Endothelial cell of umbilical vein (primary cell): ENCODE data around the gene MAGI1. TPM values are rescaled to one million over a fixed set of nuclear protein-coding genes. Genes with fewer than 3 reads are reported as not detected.

Source experiments
- BruUV-seq: library from RNA; stranded (reverse); fragments of 400-500 nt; replicated peaks from 2 replicates; lab custom pipeline; 2021; lab: Mats Ljungman, UMichigan
- CTCF ChIA-PET: fragments of 300-600, 350-600 bp; sonication (Branson Sonifier 250); formaldehyde crosslinking; loops from one replicate; lab custom pipeline; 2021; ENCODE audit warnings: antibody characterized with exemption, inconsistent platforms; lab: Charles Lee
- POLR2A ChIA-PET: fragments of 300-600, 350-600 bp; sonication (Branson Sonifier 250); formaldehyde crosslinking; loops from one replicate; lab custom pipeline; 2021; ENCODE audit warnings: antibody characterized with exemption, inconsistent platforms; lab: Charles Lee
- DNase-seq: peaks from one replicate; pipeline ENCODE4 v3.0.0-alpha.2; 2011; ENCODE audit warnings: low read depth, low spot score
- FAIRE-seq: peaks from 2 replicates; lab custom pipeline; 2011; peaks lifted over from hg19 to GRCh38; lab: Jason Lieb, UNC
- H2AFZ ChIP-seq: 2 replicates; pipeline ENCODE4 v1.6.0; 2012; ENCODE audit warnings: low read depth, low read length, control low read depth, inconsistent platforms
- H3K27ac ChIP-seq: 2 replicates; pipeline ENCODE4 v1.5.1; 2011; ENCODE audit warnings: low read depth, mild to moderate bottlenecking, control low read depth, low read length, moderate library complexity; ENCODE audit not compliant: insufficient read depth
- H3K27me3 ChIP-seq, 2 experiments: 2 replicates each; pipeline versions ENCODE4 v1.6.0 to v1.6.1; 2011; ENCODE audit warnings: low read length in 2 of 2, mixed read lengths in 1 of 2; ENCODE audit not compliant: control insufficient read depth in 2 of 2, insufficient read depth in 2 of 2
- H3K36me3 ChIP-seq, 2 experiments: 2 replicates in 1 of 2; 3 replicates in 1 of 2; pipeline ENCODE4 v1.5.1; 2011; ENCODE audit warnings: low read length in 2 of 2, mild to moderate bottlenecking in 1 of 2, moderate library complexity in 1 of 2; ENCODE audit not compliant: control insufficient read depth in 2 of 2, insufficient read depth in 2 of 2; ENCODE audit errors: extremely low read depth in 1 of 2
- H3K4me1 ChIP-seq: 3 replicates; pipeline ENCODE4 v1.5.1; 2011; ENCODE audit warnings: mild to moderate bottlenecking, low read length; ENCODE audit not compliant: control insufficient read depth, insufficient read depth; ENCODE audit errors: extremely low read depth
- H3K4me2 ChIP-seq: 2 replicates; pipeline ENCODE4 v1.6.1; 2011; ENCODE audit warnings: low read length, control low read depth, mixed read lengths; ENCODE audit not compliant: insufficient read depth
- H3K4me3 ChIP-seq, 3 experiments: fragments of 200-600 bp in 1 of 3; sonication (generic), shearing (Covaris generic) in 1 of 3; replicated peaks in 1 of 3; 2 replicates each; pipeline ENCODE4 v1.5.1; 2011 to 2016; ENCODE audit warnings: control low read depth in 3 of 3, low read length in 3 of 3, mild to moderate bottlenecking in 2 of 3, inconsistent platforms in 1 of 3, low read depth in 1 of 3, moderate library complexity in 1 of 3; ENCODE audit not compliant: insufficient read depth in 1 of 3
- H3K79me2 ChIP-seq: 2 replicates; pipeline ENCODE4 v1.6.0; 2012; ENCODE audit warnings: low read length, inconsistent platforms; ENCODE audit not compliant: control insufficient read depth, insufficient read depth
- H3K9ac ChIP-seq: replicated peaks from 2 replicates; pipeline ENCODE3; 2011; ENCODE audit warnings: low read length, control low read depth; ENCODE audit not compliant: insufficient read depth; ENCODE audit errors: extremely low read depth
- H3K9me1 ChIP-seq: replicated peaks from 3 replicates; pipeline ENCODE4 v1.6.0; 2011; ENCODE audit warnings: mild to moderate bottlenecking, low read length; ENCODE audit not compliant: control insufficient read depth, insufficient read depth; ENCODE audit errors: extremely low read depth
- H3K9me3 ChIP-seq: replicated peaks from 2 replicates; pipeline ENCODE4 v1.5.1; 2012; ENCODE audit warnings: low read length, inconsistent platforms; ENCODE audit not compliant: control insufficient read depth, insufficient read depth
- H4K20me1 ChIP-seq: replicated peaks from 2 replicates; pipeline ENCODE3; 2011; ENCODE audit warnings: mild to moderate bottlenecking, low read length; ENCODE audit not compliant: control insufficient read depth, insufficient read depth; ENCODE audit errors: extremely low read depth
- CTCF ChIP-seq, 2 donors: IDR thresholded peaks; 1 replicate in 1 of 2; 2 replicates in 1 of 2; pipeline ENCODE4 v1.5.1; 2011; ENCODE audit warnings: low read length in 2 of 2, mild to moderate bottlenecking in 2 of 2, moderate library complexity in 2 of 2, control low read depth in 1 of 2, inconsistent platforms in 1 of 2, low read depth in 1 of 2; ENCODE audit not compliant: insufficient read depth in 1 of 2; ENCODE audit errors: extremely low read depth in 1 of 2
- EZH2 ChIP-seq: IDR thresholded peaks from 2 replicates; pipeline ENCODE4 v1.6.1; 2012; ENCODE audit warnings: borderline replicate concordance, low read depth, mild to moderate bottlenecking, moderate library complexity, low read length, inconsistent platforms; ENCODE audit not compliant: severe bottlenecking
- FOS ChIP-seq: IDR thresholded peaks from 2 replicates; pipeline ENCODE4 v1.6.1; 2011; ENCODE audit warnings: mild to moderate bottlenecking, low read length, moderate library complexity, borderline replicate concordance; ENCODE audit not compliant: insufficient read depth
- GATA2 ChIP-seq: IDR thresholded peaks from 2 replicates; pipeline ENCODE4 v1.7.0; 2011; ENCODE audit warnings: low read depth, mild to moderate bottlenecking, moderate library complexity, mixed read lengths, low read length; ENCODE audit not compliant: insufficient read length, insufficient read depth
- JUN ChIP-seq: IDR thresholded peaks from 2 replicates; pipeline ENCODE4 v1.6.1; 2011; ENCODE audit warnings: borderline replicate concordance, low read depth; ENCODE audit not compliant: insufficient read length, insufficient read depth
- MAX ChIP-seq: IDR thresholded peaks from 2 replicates; pipeline ENCODE4 v1.6.1; 2011; ENCODE audit not compliant: insufficient read depth, insufficient read length
- MYC ChIP-seq: IDR thresholded peaks from one replicate; pipeline ENCODE4 v1.6.1; 2011; ENCODE audit warnings: mild to moderate bottlenecking, low read depth, low read length
- POLR2A ChIP-seq: IDR thresholded peaks from 2 replicates; pipeline ENCODE4 v1.6.1; 2012; ENCODE audit warnings: low read depth, mild to moderate bottlenecking, control low read depth, low read length
- POLR2AphosphoS5 ChIP-seq: IDR thresholded peaks from 2 replicates; pipeline ENCODE4 v1.6.1; 2012; ENCODE audit warnings: low read depth, mild to moderate bottlenecking, control low read depth, low read length, moderate library complexity; ENCODE audit not compliant: insufficient read depth
- dilution Hi-C: fragments of 300-500 bp; cut with MboI; formaldehyde crosslinking; loops from one replicate; pipeline ENCODE4 v1.15.0; 2019; ENCODE audit warnings: low sequenced_read_pairs; ENCODE audit not compliant: extremely low pct_ligation_motif_present
- intact Hi-C: fragments of 100-400 bp; cut with micrococcal nuclease; formaldehyde crosslinking; loops from one replicate; pipeline ENCODE4 v1.10.0; 2022
- polyA plus RNA-seq, 4 experiments: library from polyadenylated mRNA; depleted of rRNA in 3 of 4; stranded (reverse) in 3 of 4; unstranded in 1 of 4; fragments of >200 nt; gene quantifications; 2 replicates each; pipeline versions ENCODE4 v1.2.1 to v1.2.3, GENCODE V29; 2011 to 2012; ENCODE audit warnings: missing spikeins in 1 of 4
- total RNA-seq: library from RNA; stranded (reverse); gene quantifications from 2 replicates; pipeline ENCODE4 v1.2.3, GENCODE V29; 2021

The MAGI1 gene
- total and polyA plus RNA-seq, 2 donors (not counting 3 experiments of a cell fraction or from before 2014, with no cell fraction given), result 10.1 to 47.9 TPM

DNA sequence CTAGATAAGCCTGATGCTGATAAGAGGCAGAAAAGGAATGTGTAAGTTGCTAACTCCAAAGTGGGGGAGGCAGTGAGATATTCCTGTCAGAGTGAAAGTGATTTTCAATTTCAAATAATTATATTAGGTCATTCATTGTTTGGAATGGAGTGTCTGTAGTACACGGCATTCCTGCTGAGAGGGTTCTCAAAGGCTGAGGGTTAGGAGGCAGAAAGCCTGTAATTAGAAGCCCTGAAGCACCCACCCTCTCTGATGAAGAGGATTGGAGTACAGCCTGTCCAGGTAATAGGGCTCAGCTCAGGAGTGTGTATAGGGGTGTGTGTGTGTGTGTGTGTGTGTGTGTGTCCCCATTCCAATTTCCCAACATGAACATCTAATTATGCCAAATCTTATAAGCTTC, 486.8 kb downstream of the MAGI1 start:
- peaks cover 0 to 12% of the 10 kb centered on the region in 2 experiments for H3K27me3 ChIP-seq
- H2AFZ ChIP-seq, result no peak overlapping the region
- no TSS peak for BruUV-seq
- DNase-seq (no peak), FAIRE-seq (no peak)
- no peak overlapping the region for H3K4me3 ChIP-seq
- H3K9me3 ChIP-seq, result no peaks in the 10 kb centered on the region
- no peak overlapping the region for H3K4me2 ChIP-seq
- dilution Hi-C loops (no loop called here), intact Hi-C loops (no loop called here)
- no peaks in the 10 kb centered on the region for H3K36me3 ChIP-seq
- peaks cover 3% of the 10 kb centered on the region for H3K4me1 ChIP-seq
- CTCF ChIA-PET, result no interaction called here
- no peak overlapping the region for H3K9ac ChIP-seq
- POLR2A ChIA-PET, result no interaction called here
- no peak overlapping the region for H3K27ac ChIP-seq
- TF ChIP-seq CTCF (IDR thresholded peaks at IDR 0.05; ENCODE audit: extremely low read depth in 1 of 2, insufficient read depth in 1 of 2, low read depth in 1 of 2, low read length in 2 of 2) (no peak), JUN (no peak), EZH2 (no peak)
- H4K20me1 ChIP-seq, result no peaks in the 10 kb centered on the region
- H3K79me2 ChIP-seq, result no peaks in the 10 kb centered on the region
- H3K9me1 ChIP-seq, result no peaks in the 10 kb centered on the region

GRCh38 chr3:65550137-65550536, 488.6 kb downstream of the MAGI1 start:
- dilution Hi-C loops, result no loop called here
- no peak overlapping the region for H3K27ac ChIP-seq
- H2AFZ ChIP-seq, result no peak overlapping the region
- TF ChIP-seq POLR2A (no peak), MAX (no peak), FOS (no peak), POLR2AphosphoS5 (no peak), GATA2 (no peak), JUN (no peak), MYC (no peak), CTCF (IDR thresholded peaks at IDR 0.05; ENCODE audit: extremely low read depth in 1 of 2, insufficient read depth in 1 of 2, low read depth in 1 of 2, low read length in 2 of 2) (no peak), EZH2 (no peak)
- H3K4me3 ChIP-seq, result no peak overlapping the region
- no peaks in the 10 kb centered on the region for H4K20me1 ChIP-seq
- H3K79me2 ChIP-seq, result no peaks in the 10 kb centered on the region
- H3K4me1 ChIP-seq, result peaks cover 2% of the 10 kb centered on the region
- H3K27me3 ChIP-seq, result peaks cover 0 to 12% of the 10 kb centered on the region in 2 experiments
- no TSS peak for BruUV-seq
- H3K4me2 ChIP-seq, result no peak overlapping the region
- no peaks in the 10 kb centered on the region for H3K9me3 ChIP-seq
- POLR2A ChIA-PET, result no interaction called here
- no peak for DNase-seq
- intact Hi-C loops, result no loop called here
- no peak for FAIRE-seq
- H3K9ac ChIP-seq, result no peak overlapping the region
- CTCF ChIA-PET, result interaction anchor here (1.0 to 2.4 kb wide), 4 partner anchors 10 to 76 kb away, joined by 3 to 7 read pairs (median 4); no protein-coding TSS in a partner anchor
- no peaks in the 10 kb centered on the region for H3K36me3 ChIP-seq
- no peaks in the 10 kb centered on the region for H3K9me1 ChIP-seq
